Occipital lobe (tissue), 2 donors: ENCODE results near the gene CRISPLD2. TPM values are rescaled to one million over a fixed set of nuclear protein-coding genes. Genes with fewer than 3 reads are reported as not detected.

Source experiments
- DNase-seq: peaks from one replicate; lab custom pipeline; 2025; lab: John Stamatoyannopoulos, UW
- total RNA-seq: library from RNA; depleted of rRNA; stranded (reverse); fragments of >200 nt; gene quantifications from one replicate; pipeline ENCODE4 v1.2.3, GENCODE V29; 2014

CRISPLD2 gene
- total RNA-seq, 1 donor from 2014 or later: 2.7 TPM

- no peak for DNase-seq
Observed at GRCh38 chr16:84884246-84884595, 64.4 kb downstream of the CRISPLD2 start.

DNA sequence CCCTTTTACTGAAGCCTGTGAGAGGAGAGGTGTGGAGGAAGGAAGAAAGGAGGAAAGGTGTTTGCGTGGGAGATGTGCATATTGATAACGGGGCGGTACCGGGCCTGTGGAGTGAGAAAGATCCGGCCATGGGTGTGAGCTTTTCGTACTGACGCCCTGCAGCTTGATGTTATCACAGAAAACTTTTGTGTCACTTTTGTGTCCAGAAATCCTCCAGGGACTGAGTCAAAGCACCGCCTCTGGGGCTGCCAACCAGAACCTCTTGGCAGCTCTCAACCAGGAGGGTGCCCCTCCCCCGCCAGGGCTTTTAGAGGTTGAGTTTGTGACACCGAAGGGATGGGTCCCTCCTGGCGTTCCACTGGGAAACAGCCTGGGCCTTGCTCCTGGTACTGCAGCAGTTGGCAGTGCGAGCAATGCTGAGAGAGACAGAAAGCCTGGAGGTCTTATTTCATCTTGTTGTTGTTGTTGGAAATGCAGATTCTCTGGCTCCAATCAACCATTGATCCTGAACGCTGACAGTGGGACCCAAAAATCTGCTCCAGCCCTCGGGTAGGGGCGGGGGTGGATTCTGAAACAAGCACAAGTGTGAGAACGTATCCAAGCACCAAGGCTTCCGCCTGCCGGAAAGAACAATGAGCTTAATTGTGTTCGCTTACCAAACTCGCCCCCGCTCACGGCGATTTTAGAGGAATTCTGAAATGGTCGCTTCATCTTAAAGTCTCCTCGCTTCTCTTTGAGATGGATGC lies 65.0 kb downstream of the CRISPLD2 start:
- DNase-seq: peak; percentile 38

GRCh38 chr16:84885342-84885910 lies 65.6 kb downstream of the CRISPLD2 start:
- no peak for DNase-seq

DNA sequence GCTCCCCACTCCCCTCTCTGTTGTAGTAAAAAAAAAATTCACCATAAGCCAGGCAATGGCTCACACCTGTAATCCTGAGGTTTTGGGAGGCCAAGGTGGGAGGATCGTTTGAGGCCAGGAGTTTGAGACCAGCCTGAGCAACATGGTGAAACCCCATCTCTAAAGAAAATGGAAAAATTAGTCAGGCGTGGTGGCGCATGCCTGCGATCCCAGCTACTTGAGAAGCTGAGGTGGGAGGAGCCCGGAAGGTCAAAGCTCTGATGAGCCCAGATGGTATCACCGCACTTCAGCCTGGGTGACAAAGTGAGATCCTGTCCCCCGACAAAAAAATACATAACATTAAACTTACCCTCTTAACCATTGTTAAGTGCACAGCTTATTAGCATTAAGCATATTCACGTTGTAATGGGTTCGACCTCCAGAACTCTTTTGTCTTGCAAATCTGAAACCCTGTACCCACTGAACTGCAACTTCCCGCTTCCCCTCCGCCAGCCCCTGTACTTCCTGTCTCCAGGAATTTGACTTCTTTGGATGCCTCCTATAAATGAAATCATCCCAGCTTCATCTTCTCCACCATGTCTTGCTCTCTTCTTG lies 66.8 kb downstream of the CRISPLD2 start:
- no peak for DNase-seq

DNA sequence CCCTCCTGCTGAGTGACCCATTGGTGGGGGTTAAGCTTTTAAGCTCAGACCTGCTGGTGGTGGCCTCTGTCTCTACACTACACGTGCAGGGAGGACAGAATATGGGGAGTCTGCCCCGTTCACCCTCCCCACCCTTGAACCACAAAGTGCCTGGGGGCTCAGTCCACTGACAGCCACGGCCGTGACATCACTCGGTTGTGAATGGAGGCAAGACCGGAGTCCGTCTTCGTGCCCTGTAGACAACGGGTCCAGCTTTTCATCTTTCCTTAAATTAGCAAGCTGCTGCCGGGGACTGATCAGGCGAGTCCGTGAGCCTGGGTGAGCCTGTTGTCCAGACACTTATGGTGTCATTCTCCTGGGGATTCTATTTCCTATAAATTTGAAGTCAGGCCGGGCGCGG lies 67.4 kb downstream of the CRISPLD2 start:
- DNase-seq: no peak

- DNase-seq: no peak
Observed at GRCh38 chr16:84888450-84888849, 68.7 kb downstream of the CRISPLD2 start.

GRCh38 chr16:84889066-84889465 lies 69.3 kb downstream of the CRISPLD2 start:
- DNase-seq: no peak

DNA sequence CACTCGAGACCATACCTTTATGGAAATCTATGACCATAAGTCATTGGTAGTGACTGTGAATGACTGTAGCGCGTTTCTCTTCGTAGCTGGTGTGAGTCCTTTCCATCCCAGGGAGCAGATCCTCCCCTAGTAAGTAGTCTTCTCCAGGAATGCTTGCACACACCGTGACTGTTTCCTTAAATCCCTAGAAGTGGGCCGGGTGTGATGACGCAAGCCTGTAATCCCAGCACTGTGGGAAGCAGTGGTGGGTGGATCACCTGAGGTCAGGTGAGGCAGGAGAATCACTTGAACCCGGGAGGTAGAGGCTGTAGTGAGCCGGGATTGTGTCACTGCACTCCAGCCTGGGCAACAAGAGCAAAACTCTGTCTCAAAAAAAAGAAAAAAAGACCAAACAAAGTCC lies 70.6 kb downstream of the CRISPLD2 start:
- no peak for DNase-seq

GRCh38 chr16:84891149-84891795 lies 71.5 kb downstream of the CRISPLD2 start:
- DNase-seq: no peak

DNA sequence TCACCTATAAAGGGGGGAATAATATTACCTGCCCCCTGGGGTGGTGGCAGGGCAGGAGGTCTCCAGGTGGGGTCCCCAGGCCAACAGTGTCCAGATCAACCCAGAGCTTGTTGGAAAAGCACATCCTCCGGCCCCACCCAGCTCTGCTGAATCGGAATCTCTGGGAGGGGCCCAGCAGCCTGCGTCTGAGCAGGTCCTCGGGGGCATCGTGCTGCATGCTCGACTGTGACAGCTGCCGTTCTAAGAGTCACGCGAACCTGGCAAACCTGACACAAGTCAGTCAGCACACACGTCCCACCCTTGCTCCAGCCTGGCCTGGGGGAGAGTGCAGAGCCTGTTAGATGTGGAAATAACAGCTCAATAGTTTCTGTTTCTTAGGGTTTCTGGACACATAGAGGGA lies 72.3 kb downstream of the CRISPLD2 start:
- DNase-seq: no peak

GRCh38 chr16:84893467-84893848 lies 73.7 kb downstream of the CRISPLD2 start:
- no peak for DNase-seq

GRCh38 chr16:84893849-84894599 lies 74.2 kb downstream of the CRISPLD2 start:
- DNase-seq: no peak

- DNase-seq: no peak
Observed at GRCh38 chr16:84895016-84895415, 75.2 kb downstream of the CRISPLD2 start.

DNA sequence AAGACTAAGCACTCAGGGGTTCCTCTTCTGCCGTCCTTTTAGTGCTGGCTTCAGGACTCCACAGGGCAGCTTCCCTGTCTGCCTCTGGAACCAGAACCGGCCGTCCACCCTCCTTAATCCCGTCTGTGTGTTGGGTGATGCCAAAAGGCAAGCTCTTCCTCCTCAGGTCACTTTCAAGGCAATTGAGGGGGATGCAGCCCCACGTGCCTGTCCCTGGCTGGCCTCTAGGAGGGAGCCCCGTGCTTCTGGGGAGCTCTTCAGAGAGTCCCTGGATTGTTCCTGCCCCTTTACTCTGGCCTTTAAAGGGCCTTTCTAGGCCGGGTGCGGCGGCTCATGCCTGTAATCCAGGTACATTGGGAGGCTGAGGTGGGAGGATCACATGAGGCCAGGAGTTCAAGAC lies 77.1 kb downstream of the CRISPLD2 start:
- no peak for DNase-seq

GRCh38 chr16:84897911-84898377 lies 78.2 kb downstream of the CRISPLD2 start:
- no peak for DNase-seq

- DNase-seq: no peak
Observed at GRCh38 chr16:84898447-84898846, 78.7 kb downstream of the CRISPLD2 start.

DNA sequence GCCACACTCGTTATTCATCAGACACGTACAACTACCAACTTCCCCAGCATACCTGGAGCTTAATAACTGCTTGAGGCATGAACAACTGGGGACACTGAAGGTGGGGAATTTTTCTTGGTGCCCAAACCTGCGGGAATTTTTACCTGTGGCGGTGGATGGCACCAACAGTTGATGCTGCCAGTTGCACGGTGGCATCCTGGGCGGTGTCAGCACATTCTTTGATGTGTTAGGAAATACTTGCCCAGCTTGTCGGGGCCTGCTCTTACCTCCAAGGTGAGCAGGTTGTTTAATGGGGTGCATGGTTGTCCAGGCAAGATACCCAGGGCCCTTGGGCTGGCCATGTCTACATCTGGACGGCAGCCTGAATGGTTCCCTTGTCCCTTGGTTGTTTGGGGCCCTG lies 79.6 kb downstream of the CRISPLD2 start:
- no peak for DNase-seq

DNA sequence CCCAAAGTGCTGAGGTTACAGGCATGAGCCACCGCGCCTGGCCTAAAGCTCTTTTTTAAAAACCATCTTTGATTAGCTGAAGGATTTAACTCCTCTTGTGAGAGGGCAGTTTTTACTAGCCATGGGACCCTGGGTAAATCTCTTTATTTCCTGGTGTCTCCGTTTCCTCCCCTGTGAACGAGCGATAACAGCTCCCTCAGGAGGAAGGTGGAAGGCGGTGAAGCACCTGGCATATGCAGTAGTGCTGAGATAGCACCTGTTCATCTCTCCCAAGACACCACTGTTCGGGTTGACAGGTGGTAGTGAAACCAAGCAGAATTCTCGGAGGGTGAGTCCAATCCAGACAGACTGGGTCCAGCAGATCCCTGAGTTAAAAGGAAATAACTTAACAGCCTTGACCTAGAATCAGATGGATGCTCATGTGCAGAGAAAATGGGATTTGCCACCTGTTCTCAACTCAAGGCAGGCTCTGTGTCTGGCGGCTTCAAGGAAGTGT lies 86.2 kb downstream of the CRISPLD2 start:
- no peak for DNase-seq

DNA sequence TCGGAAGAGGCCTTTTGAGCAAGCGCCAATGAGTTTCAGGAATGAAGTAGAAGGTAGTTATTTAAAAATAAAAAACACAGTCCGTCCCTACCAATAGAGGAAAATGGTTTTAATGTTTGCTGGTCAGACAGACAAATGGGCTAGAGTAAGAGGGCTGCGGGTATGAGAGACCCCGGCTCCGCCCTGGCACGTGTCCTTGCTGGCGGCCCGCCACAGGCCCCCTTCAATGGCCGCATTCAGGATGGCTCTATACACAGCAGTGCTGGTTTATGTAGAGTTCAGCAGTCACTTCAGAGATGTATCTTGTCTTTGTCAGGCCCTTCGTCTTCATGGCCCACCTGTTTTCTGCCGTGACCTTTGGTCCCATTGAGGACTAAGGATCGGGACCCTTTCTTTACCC lies 87.3 kb downstream of the CRISPLD2 start:
- DNase-seq: no peak

DNA sequence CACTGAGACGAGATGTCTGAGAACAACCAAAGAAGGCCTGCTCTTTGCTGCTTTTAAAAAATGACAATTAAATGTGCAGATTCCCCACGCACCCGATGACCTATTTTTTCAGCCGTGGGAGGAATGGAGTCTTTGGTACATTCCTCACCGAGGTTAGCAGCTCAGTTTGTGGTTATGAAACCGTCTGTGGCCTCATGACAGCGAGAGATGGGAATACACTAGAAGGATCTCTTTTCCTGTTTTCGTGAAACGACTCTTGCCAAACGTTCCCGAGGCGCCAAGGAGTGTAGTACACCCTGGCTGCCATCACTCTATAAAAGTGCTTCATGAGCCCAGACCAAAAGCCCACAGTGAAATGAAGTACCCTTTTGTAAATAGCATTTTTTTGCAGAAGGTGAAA lies 87.8 kb downstream of the CRISPLD2 start:
- no peak for DNase-seq

- DNase-seq: no peak
Observed at GRCh38 chr16:84909476-84910085, 89.8 kb downstream of the CRISPLD2 start.
